ENCODE measurements around the gene LRCOL1. TPM values are rescaled to one million over a fixed set of nuclear protein-coding genes. Genes with fewer than 3 reads are reported as not detected.
A peak's percentile ranks its signal among the peaks of the same experiment; 100 is the strongest.

Gene LRCOL1
- total and polyA plus RNA-seq, 12 donors = 0.22 to 1.4 (median 1.2) TPM; not detected in 5

- TF ChIP-seq CTCF (IDR thresholded peaks at IDR 0.05) = no peak
- no peak for TF ChIP-seq POLR2A (IDR thresholded peaks at IDR 0.05)
- peaks cover 37% of the 10 kb centered on the region for H3K27me3 ChIP-seq
- 64 to 74% (median 64%) methylated on average over 10 to 16 of the region's 16 CpGs for WGBS, 4 donors
- H3K4me3 ChIP-seq = no peak overlapping the region
- no peak for DNase-seq
- no peaks in the 10 kb centered on the region for H3K36me3 ChIP-seq (replicated peaks in 1 of 2)
- peak overlapping the region in 1 of 5 donors; percentile 22 for H3K27ac ChIP-seq
- peaks cover 0 to 6% of the 10 kb centered on the region in 2 donors for H3K4me1 ChIP-seq (replicated peaks in 1 of 2)
- intact Hi-C loops (cut with DNase I) = no loop called here
- no peaks in the 10 kb centered on the region for H3K9me3 ChIP-seq (replicated peaks in 1 of 3)
Measured at GRCh38 chr12:132604668-132605441, 5.5 kb downstream of the LRCOL1 start.

DNA sequence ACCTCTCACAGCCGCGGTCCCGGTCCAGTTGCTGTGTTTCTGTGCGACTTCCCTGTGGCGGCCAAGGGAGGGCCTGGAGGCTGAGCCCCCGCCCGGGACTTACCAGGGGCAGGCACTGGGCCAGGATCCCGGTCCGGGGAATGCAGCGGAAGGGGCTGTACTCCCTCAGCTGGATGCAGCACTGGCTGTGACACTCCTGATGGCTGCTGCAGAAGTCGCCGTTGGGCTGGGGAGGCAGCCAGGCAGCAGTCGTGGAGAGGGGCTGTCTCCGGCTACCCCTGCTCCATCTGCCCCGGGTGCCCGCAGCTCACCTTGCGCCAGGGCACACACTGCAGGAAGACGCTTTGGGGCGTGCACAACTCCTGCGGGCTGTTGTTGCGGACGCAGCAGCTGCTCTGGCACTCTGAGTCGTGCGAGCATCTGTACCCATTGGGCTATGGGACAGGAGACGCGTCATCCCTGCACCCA lies 6.2 kb downstream of the LRCOL1 start:
- peaks cover 37% of the 10 kb centered on the region for H3K27me3 ChIP-seq
- peak in 4 of 7 donors; percentile 36 to 69 (median 56) for DNase-seq
- H3K27ac ChIP-seq = peak overlapping the region in 3 of 5 donors; percentile 53 to 69 (median 64)
- TF ChIP-seq CTCF (IDR thresholded peaks at IDR 0.05) (no peak), POLR2A (IDR thresholded peaks at IDR 0.05) (no peak)
- no peaks in the 10 kb centered on the region for H3K36me3 ChIP-seq (replicated peaks in 1 of 2)
- intact Hi-C loops (cut with DNase I) = no loop called here
- H3K9me3 ChIP-seq (replicated peaks in 1 of 3) = no peaks in the 10 kb centered on the region
- peaks cover 0 to 6% of the 10 kb centered on the region in 2 donors for H3K4me1 ChIP-seq (replicated peaks in 1 of 2)
- H3K4me3 ChIP-seq = peak overlapping the region in 1 of 4 donors; percentile 20
- 38 to 44% methylated on average over 26 of the region's 26 CpGs; no CpG with 5 or more reads in 2 of the 4 donors for WGBS, 4 donors

DNA sequence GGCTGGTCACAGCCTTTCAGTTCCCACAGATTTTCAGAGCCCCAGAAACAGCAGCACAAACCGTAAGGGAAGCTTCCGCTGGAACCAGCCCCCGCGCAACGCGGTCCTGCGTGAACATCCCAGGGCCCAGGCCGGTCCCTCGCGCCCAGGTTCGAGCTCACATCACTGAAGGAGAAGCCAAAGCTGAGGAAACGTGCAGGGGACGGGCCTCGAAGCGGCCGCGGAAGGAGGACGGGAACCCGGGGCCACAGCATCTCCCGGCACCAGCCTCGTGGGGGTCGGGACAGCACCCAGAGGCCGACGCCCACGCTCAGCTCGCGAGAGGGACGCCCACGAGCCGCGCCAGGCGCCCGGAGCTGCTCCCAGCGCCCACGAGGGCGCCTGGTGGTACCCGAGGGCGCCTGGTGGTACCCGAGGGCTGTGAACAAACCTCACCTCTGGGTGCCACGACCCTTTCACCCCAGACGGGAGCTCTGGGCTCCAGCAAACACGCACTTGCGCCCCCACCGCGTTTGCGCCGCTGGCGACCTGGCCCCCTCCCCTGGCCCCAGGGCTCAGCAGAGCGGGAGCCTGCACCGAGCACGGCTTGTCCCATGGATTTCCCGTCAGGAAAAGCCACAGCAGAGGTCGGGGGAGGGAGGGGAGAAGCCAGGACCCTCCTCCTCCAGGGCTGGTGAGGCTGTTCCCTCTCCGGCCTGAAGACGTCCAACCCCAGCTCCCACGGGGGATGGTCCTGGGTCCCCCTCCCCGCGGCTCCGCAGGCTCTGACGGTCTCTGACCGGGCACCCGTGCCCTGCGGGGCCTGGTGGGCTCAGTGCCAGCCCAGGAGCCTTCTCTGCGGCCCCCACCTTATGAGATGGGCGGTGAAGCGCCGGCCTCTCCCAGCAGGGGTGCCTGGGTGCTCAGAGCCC lies 6.9 kb downstream of the LRCOL1 start:
- Histone ChIP-seq H3K36me3 (replicated peaks in 1 of 2) (no peaks in the 10 kb centered on the region), H3K4me3 (peak overlapping the region in 1 of 4 donors; percentile 20), H3K4me1 (replicated peaks in 1 of 2) (peaks cover 0 to 6% of the 10 kb centered on the region in 2 donors), H3K27ac (peak overlapping the region in 3 of 5 donors; percentile 53 to 69 (median 64)), H3K27me3 (peaks cover 37% of the 10 kb centered on the region), H3K9me3 (replicated peaks in 1 of 3) (no peaks in the 10 kb centered on the region)
- DNase-seq = no peak
- TF ChIP-seq CTCF (IDR thresholded peaks at IDR 0.05) = peak in 1 of 6 experiments; percentile 4
- TF ChIP-seq POLR2A (IDR thresholded peaks at IDR 0.05) = no peak
- intact Hi-C loops (cut with DNase I) = no loop called here
- 35 to 83% (median 44%) methylated on average over 1 to 67 of the region's 67 CpGs for WGBS, 4 donors

Data from adrenal gland (tissue), 12 donors.